T-helper 1 cell (primary cell): ENCODE data around the gene CENPVL2.
"Not testable (repeated sequence)": the region's sequence is repeated elsewhere in the genome, so short reads cannot be mapped to it uniquely, and the experiment has no call there.

Experiments
- DNase-seq, 5 donors: peaks; one replicate each; pipeline ENCODE4 v3.0.0-alpha.2; 2012 to 2020
- total RNA-seq, 4 donors: gene quantifications; one replicate each; lab custom pipeline; 2026; lab: John Stamatoyannopoulos, UW

Gene CENPVL2
- 0 reads per million in 4 donors for total RNA-seq

DNA sequence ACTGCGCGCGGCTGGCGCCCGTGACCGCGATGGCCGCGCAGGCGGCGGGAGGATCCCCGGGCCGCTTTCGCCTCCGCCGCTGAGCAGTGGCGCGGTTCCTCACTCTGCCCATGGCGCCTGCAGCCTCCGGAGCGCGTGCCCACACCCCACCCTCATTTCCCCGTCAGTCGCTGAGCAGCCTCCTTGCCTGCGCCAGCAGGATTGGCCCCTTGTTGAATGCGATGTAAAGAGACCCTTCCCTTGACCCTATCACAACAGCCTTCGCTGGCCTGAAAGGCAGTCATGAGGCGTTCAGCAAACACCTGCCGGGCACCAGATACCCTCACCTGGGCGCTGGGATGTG lies at the start of gene CENPVL2:
TSS of gene CENPVL2 (minus strand) at position 112 of the 343 bp plus-strand sequence. CDS start at position 112, 0 bp downstream.
- not testable (repeated sequence) for DNase-seq

DNA sequence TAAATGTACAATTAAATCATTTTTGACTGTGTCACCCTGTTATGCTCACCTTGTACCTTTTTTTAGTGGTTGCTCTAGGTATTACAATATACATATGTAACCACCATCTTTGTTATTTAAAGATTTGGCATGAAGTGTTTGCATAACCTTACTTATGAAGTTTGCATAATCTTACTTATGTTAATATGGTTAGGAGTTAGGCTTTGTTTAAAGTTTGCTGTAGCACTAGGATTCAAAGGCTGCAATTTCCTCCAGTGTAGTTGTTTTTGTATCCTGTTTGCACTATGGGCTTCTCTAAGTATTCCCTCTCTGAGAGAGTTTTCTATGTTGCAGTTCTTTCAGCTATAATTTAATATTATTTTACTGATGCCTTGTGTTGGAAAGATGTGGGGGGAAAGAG lies 45.6 kb upstream of the CENPVL2 start:
- no peak for DNase-seq

DNA sequence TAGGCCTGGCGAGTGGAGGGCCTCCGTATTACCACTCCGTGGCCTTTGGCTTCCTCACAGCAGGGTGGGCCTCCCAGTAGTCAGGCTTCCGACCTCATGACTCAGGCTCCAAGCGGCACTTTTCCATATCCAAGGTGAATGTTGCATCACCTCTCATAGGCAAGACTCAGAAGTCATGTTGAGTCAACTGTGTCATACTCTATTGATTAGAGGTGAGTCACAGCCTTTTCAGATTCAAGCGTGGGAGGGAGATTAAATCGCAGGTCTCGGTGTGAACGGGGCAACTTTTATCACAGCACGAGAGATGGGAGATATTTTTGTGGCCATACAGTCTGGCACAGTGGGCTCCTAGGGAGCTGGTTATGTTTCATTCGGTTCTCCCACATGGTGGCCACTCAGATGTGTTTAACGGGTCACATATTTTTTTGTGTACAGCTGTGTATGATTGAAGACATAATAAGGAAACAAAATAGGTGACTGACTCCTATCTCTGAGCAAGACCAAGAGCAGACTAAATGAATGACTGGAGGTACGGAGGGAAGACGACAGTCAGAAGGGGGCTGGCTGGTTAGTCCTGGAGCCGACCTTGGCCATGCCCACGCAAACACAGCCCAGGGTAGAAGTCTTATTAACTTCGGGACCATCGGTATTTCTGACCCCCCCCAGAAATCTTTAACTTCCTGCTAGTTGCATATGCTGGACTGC lies 30.5 kb upstream of the CENPVL2 start:
- not testable (repeated sequence) for DNase-seq

DNA sequence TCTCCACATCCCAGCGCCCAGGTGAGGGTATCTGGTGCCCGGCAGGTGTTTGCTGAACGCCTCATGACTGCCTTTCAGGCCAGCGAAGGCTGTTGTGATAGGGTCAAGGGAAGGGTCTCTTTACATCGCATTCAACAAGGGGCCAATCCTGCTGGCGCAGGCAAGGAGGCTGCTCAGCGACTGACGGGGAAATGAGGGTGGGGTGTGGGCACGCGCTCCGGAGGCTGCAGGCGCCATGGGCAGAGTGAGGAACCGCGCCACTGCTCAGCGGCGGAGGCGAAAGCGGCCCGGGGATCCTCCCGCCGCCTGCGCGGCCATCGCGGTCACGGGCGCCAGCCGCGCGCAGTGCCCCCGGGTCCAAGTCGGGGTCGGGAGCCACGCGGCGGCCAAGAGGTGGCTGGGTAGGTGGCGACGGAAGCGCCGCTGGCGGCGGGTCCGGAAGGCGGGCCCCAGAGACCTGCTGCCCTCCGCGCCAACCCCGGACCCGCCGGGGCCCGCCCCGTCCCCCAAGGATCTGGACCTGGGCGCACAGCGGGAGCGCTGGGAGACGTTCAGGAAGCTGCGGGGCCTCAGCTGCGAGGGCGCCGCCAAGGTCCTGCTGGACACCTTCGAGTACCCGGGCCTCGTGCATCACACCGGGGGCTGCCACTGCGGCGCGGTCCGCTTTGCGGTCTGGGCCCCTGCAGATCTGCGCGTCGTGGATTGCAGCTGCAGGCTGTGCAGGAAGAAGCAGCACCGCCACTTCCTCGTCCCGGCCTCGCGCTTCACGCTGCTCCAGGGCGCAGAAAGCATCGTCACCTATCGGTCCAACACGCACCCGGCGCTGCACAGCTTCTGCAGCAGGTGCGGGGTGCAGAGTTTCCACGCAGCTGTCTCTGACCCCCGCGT lies 27.9 kb upstream of the CENPVL2 start, which contains the start of gene CENPVL1:
TSS of gene CENPVL1 (plus strand) at position 236 of the 888 bp plus-strand sequence. CDS start at position 236, 0 bp downstream.
- not testable (repeated sequence) for DNase-seq

DNA sequence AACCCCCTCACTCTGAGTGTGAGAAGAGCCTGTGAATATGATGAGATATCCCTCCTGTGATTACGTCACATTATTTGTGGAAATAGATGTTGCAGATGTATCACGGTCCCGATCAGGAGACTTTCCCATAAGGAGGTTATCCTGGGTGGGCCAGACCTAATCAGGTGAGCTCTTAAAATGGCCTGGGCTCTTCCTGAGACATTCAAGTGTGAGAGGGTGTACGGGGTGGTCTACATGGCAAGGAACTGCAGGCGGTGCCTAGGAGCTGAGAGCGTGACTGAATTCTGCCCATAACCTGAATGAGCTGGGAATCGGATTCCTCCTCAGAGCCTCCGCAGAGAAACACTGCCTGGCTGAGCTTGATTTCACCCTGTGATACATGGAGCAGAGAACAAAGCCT lies 14.8 kb upstream of the CENPVL2 start:
- no peak for DNase-seq

DNA sequence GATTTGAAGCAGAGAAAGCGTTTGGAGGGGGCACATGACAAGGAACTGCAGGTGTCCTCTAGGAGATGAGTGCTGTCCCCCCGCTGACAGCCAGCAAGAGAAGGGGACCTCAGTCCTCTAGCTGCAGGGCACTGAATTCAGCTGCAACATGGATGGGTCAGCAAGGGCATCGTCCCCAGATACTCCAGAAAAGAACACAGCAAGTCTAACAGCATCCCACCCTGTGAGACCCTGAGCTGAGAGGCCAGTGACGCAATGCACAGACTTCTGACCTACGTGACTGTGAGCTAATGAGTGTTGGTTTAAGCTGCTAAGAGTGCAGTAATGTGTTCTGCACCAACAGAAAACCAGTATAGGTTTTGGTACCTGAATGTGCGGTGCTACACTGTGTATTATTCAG lies 11.6 kb upstream of the CENPVL2 start:
- no peak for DNase-seq

DNA sequence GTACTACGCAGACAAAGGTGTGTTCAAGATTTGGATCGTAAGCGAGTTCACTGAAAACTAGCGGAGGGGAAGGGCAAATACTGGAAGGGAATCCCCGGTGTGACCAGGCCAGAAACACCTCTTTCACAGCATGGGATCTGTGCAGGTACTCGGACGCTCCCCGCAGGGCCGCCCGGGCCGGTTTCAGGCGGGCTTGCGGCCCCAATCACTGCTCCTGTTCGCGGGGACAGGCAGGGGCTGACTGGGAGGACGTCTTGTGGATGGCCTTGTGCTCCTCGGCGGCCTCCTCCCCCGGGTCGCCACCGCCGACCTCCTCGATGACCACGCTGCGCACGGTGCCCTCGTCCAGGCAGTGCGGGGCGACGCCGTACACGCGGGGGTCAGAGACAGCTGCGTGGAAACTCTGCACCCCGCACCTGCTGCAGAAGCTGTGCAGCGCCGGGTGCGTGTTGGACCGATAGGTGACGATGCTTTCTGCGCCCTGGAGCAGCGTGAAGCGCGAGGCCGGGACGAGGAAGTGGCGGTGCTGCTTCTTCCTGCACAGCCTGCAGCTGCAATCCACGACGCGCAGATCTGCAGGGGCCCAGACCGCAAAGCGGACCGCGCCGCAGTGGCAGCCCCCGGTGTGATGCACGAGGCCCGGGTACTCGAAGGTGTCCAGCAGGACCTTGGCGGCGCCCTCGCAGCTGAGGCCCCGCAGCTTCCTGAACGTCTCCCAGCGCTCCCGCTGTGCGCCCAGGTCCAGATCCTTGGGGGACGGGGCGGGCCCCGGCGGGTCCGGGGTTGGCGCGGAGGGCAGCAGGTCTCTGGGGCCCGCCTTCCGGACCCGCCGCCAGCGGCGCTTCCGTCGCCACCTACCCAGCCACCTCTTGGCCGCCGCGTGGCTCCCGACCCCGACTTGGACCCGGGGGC lies 567 bp downstream of the CENPVL2 start:
- not testable (repeated sequence) for DNase-seq

DNA sequence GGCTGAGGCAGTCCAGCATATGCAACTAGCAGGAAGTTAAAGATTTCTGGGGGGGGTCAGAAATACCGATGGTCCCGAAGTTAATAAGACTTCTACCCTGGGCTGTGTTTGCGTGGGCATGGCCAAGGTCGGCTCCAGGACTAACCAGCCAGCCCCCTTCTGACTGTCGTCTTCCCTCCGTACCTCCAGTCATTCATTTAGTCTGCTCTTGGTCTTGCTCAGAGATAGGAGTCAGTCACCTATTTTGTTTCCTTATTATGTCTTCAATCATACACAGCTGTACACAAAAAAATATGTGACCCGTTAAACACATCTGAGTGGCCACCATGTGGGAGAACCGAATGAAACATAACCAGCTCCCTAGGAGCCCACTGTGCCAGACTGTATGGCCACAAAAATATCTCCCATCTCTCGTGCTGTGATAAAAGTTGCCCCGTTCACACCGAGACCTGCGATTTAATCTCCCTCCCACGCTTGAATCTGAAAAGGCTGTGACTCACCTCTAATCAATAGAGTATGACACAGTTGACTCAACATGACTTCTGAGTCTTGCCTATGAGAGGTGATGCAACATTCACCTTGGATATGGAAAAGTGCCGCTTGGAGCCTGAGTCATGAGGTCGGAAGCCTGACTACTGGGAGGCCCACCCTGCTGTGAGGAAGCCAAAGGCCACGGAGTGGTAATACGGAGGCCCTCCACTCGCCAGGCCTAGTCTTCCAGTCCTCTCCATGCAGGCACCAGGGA lies 2.8 kb downstream of the CENPVL2 start:
- not testable (repeated sequence) for DNase-seq

DNA sequence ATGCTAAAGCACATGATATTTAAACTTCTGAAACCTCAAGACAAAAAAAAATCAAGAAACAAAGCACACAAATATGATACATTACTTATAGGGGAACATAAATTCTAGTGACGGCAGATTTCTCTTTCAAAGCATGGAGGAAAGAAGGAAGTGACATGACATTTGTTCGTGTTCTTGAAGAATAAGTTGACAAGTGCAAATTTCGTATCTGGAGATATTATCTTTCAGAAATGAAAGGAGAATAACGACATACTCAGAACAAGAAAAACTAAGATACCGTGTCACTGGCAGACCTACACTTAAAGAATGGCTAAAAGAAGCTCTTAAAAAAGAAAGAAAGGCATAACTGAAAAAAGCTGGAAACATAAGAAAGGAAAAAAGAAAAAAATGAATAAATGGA lies 16.6 kb downstream of the CENPVL2 start:
- DNase-seq = peak in 1 of 5 donors; percentile 12

DNA sequence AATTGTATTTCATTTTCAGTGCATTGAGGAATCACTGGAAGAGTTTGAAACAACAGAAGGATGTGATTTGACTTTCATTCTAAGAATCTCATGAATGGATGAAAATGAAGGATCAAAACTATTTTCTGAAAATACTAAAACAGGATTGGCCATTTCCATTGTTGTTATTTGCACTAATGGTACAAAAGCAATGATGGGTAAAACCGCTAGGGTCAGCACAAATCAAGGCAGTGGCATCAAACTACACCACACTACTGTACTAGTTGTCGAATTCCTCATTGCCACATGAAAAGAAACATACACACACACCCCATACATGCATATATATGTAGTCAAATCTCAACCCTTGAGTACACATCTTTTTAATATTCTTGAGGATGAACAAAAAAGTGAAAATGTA lies 39.3 kb downstream of the CENPVL2 start:
- no peak for DNase-seq

DNA sequence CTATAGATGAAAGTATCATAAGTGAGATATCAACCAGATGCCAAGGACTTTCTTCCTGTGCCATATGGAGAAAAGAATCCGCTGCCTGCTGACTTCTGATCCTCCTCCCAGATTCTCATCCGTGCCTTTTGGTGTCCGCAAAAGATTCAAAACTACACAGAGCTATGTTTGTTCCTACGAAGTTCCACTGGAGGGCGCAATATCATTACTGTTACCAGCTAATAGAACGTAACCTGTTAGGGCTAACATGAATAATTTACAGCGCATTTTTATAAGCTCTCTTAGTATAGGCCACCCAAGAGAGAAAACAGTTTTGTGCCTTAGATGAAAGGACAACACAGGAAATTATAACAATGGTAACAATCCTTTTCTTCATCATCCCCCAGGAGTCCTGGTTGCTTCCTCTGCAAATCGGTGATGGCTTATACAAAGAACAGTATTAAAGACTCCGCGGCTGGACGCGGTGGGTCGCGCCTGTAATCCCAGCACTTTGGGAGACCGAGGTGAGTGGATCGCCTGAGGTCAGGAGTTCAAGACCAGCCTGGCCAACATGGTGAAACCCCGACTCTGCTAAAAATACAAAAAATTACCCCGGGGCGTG lies 41.1 kb downstream of the CENPVL2 start:
- DNase-seq = peak in 2 of 5 donors; percentile 2 to 21

DNA sequence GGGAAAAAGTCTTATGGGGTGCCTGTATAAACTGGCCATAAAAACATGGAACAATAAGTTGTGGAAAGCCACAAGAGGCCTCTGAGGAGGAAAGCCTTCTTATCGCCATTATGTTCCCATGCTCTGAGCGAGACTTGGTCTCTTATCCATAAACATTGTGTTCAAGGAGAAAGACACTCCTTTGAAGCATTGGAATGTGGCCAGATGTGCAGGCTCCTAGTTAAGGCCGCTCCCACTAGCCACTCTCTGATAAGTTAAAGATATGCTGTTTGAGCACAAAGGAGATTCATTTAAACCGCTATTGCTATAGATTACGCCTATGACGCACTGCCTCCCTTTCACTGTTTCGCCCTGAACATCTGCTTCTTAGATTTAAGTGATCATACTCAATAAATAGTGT lies 46.1 kb downstream of the CENPVL2 start:
- not testable (repeated sequence) for DNase-seq
